WERI-Rb-1 (cell line): ENCODE data around the gene ARIH1.
A peak's percentile ranks its signal among the peaks of the same experiment; 100 is the strongest.
"Not testable (repeated sequence)": the region's sequence is repeated elsewhere in the genome, so short reads cannot be mapped to it uniquely, and the experiment has no call there.

ENCODE experiments used
- DNase-seq: peaks from one replicate; pipeline ENCODE4 v3.0.0-alpha.2; 2020
- H3K27ac ChIP-seq: fragments of 250-450 bp; sonication (Bioruptor Pico); 2 replicates; pipeline ENCODE4 v1.5.1; 2020; ENCODE audit warnings: mild to moderate bottlenecking, moderate library complexity
- H3K27me3 ChIP-seq: fragments of 250-450 bp; sonication (Bioruptor Pico); 2 replicates; pipeline ENCODE4 v1.5.1; 2021; ENCODE audit warnings: mild to moderate bottlenecking, low read depth, moderate library complexity; ENCODE audit not compliant: insufficient read depth, severe bottlenecking
- H3K36me3 ChIP-seq: fragments of 250-450 bp; sonication (Bioruptor Pico); 2 replicates; pipeline ENCODE4 v1.5.1; 2020; ENCODE audit warnings: mild to moderate bottlenecking, moderate library complexity
- H3K4me3 ChIP-seq: 2 replicates; pipeline ENCODE4 v1.5.1; 2011; ENCODE audit warnings: low read depth, mild to moderate bottlenecking, control low read depth, low read length
- H3K9me3 ChIP-seq: fragments of 250-450 bp; sonication (Bioruptor Pico); 2 replicates; pipeline ENCODE4 v1.5.1; 2021; ENCODE audit warnings: mild to moderate bottlenecking, moderate library complexity; ENCODE audit not compliant: severe bottlenecking
- CTCF ChIP-seq: IDR thresholded peaks from 2 replicates; pipeline ENCODE4 v1.5.1; 2011; ENCODE audit warnings: low read depth, mild to moderate bottlenecking, control low read depth, inconsistent platforms, low read length

The ARIH1 gene

GRCh38 chr15:72472992-72473610 is 1.0 kb upstream of the ARIH1 start:
- TF ChIP-seq CTCF = no peak
- Histone ChIP-seq H3K9me3 (no peaks in the 10 kb centered on the region), H3K27ac (peak overlapping the region; percentile 97), H3K4me3 (peak overlapping the region; percentile 94), H3K36me3 (peaks cover 29% of the 10 kb centered on the region), H3K27me3 (no peaks in the 10 kb centered on the region)
- DNase-seq = no peak

GRCh38 chr15:72474466-72474911 is 359 bp downstream of the ARIH1 start:
- peak overlapping the region; percentile 97 for H3K27ac ChIP-seq
- DNase-seq = no peak
- peak overlapping the region; percentile 94 for H3K4me3 ChIP-seq
- H3K9me3 ChIP-seq = no peaks in the 10 kb centered on the region
- H3K36me3 ChIP-seq = peaks cover 43% of the 10 kb centered on the region
- TF ChIP-seq CTCF = no peak
- no peaks in the 10 kb centered on the region for H3K27me3 ChIP-seq

DNA sequence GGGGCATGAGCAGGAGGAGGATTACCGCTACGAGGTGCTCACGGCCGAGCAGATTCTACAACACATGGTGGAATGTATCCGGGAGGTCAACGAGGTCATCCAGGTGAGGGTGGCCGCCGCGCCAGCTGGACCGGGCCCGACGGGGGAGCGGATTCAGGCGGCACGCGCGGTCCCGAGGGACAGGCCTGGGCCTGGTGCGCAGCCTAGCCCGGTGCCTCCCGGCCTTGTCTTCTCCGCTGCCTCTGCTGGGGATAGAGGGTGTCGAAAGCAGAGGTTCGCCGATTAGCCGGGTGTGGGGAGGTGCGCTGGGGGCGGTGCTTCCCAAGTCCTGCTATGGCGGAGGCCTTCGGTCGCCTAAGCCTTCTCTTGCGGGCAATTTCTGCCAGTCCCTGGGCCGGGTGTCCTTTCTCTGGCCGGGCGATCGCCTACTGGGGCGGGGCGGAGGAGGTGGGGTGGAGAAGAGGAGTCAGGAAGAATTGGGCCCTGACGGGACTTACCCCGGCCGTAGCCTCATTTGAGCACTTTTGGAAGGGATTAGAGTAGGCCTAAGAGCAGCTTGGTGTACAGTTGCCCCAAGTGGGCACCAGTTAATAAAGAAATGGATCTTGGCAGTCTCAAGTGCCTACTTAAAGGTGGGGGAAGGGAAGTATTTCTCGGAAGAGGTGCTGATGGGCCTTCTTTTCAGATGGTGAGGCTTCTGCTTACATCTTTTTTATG is 940 bp downstream of the ARIH1 start:
- Histone ChIP-seq H3K27me3 (no peaks in the 10 kb centered on the region), H3K27ac (peak overlapping the region; percentile 97), H3K9me3 (no peaks in the 10 kb centered on the region), H3K4me3 (peak overlapping the region; percentile 94), H3K36me3 (peaks cover 49% of the 10 kb centered on the region)
- TF ChIP-seq CTCF = no peak
- peak; percentile 77 for DNase-seq

- Histone ChIP-seq H3K27me3 (no peaks in the 10 kb centered on the region), H3K36me3 (peaks cover 54% of the 10 kb centered on the region), H3K9me3 (no peaks in the 10 kb centered on the region), H3K4me3 (peak overlapping the region; percentile 94), H3K27ac (peak overlapping the region; percentile 97)
- TF ChIP-seq CTCF = no peak
- no peak for DNase-seq
These were observed 1.5 kb downstream of the ARIH1 start for GRCh38 chr15:72475674-72476073.

DNA sequence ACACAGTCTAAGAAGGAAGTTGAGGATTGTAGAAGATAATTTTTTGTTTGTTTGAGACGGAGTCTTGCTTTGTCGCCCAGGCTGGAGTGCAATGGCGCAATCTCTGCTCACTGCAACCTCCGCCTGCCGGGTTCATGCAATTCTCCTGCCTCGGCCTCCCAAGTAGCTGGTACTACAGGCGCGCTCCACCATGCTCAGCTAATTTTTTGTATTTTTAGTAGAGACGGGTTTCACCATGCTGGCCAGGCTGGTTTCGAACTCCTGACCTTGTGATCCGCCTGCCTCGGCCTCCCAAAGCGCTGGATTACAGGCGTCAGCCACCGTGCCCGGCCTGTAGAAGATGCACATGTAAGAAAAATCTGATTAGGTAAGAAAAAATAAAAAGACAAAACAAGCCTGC is 2.2 kb downstream of the ARIH1 start:
- DNase-seq, H3K27me3 ChIP-seq, H3K4me3 ChIP-seq, H3K27ac ChIP-seq, H3K9me3 ChIP-seq: not testable (repeated sequence)
- peaks cover 60% of the 10 kb centered on the region for H3K36me3 ChIP-seq

DNA sequence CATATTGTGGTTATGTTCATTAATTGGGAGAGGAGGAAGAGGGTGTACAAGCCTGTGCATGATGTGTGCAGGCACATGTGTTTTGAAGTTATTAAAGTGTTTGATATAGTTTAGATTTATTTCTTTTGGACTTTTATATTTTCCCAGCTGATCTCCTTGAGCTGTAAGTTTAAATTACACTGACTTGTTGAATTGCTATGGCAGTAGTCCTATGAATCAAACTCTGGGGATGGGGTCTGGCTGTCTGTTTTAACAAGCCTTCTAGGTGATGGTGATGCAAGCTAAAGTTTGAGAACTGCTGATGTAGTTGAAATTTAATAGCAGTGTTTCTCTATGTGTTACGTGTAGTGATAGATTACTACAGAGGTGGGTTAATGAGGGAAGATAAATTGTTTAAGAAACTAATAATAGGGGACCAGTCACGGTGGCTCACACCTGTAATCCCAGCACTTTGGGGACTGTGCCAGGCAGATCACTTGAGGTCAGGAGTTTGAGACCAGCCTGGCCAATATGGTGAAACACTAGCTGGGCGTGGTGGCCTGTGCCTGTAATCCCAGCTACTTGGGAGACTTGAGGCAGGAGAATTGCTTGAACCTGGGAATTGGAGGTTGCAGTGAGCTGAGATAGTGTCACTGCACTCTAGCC is 7.0 kb downstream of the ARIH1 start:
- DNase-seq = no peak
- H3K4me3 ChIP-seq = no peak overlapping the region
- no peak for TF ChIP-seq CTCF

More for the DNA sequence above, 7.0 kb downstream of the ARIH1 start:
- no peak overlapping the region for H3K27ac ChIP-seq
- peaks cover 72% of the 10 kb centered on the region for H3K36me3 ChIP-seq
- H3K27me3 ChIP-seq = no peaks in the 10 kb centered on the region
- no peaks in the 10 kb centered on the region for H3K9me3 ChIP-seq
